ENCODE data around the gene RGS9.

The RGS9 gene

DNA sequence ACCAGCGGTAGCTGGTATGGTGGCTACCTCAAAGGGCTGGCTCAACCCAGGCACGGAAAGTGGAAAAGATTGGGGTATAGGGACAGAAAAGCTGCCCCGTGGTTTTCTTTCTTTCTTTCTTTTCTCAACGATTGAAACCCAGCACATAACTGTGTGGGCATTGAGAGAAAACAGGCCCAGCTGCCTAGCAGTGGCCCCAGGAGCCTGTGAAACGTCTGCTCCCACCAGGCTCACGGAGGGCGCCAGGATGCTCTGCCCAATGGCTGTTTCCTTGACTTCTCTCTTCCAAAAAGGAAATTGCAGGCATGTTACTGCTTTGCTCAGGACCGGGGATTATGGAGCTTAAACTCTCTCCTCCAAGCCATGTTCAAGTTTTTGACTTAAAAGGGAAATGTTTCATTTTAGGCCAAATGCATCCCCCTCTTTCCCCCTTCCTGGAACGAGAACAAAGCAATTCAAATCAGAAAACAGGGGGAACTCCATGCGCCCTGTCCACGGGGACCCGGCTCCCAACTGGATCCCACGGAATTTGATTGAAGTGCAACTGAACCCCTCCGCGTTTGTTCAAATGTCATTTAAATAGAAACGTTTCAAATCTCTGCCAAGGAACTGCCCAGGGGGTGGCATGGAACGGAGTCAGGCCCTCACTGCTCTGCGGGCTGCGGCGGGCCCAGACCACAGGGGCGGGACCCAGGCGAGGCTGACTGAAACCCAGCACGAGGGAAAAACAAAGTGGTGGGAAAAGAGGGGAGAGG, 133.5 kb downstream of the RGS9 start:
- 56% methylated on average over 12 of the region's 23 CpGs for WGBS (ENCODE audit: insufficient coverage)
- POLR2A ChIA-PET: no interaction called here
- H3K36me3 ChIP-seq (ENCODE audit: control insufficient read depth in 4 of 4, insufficient read depth in 4 of 4, low read length in 3 of 4): no peaks in the 10 kb centered on the region
- no peak overlapping the region for H3K27ac ChIP-seq (ENCODE audit: insufficient read depth in 1 of 2, low read depth in 1 of 2, low read length in 2 of 2, poor library complexity in 1 of 2, severe bottlenecking in 2 of 2)
- no peak for DNase-seq
- CTCF ChIA-PET: no interaction called here
- peaks cover 0 to 30% (median 7%) of the 10 kb centered on the region in 5 experiments for H3K27me3 ChIP-seq (replicated peaks in 2 of 5; ENCODE audit: control insufficient read depth in 4 of 5, insufficient read depth in 5 of 5, low read length in 4 of 5)
- no peaks in the 10 kb centered on the region for H3K4me1 ChIP-seq (ENCODE audit: control extremely low read depth in 1 of 4, control insufficient read depth in 4 of 4, insufficient read depth in 4 of 4, low read length in 3 of 4)
- H3K4me3 ChIP-seq (ENCODE audit: control insufficient read depth in 1 of 7, extremely low read depth in 1 of 7, insufficient read depth in 4 of 7, low read depth in 2 of 7, low read length in 6 of 7): no peak overlapping the region
- peaks cover 0 to 11% (median 1%) of the 10 kb centered on the region in 5 experiments for H3K9me3 ChIP-seq (ENCODE audit: control extremely low read depth in 1 of 5, control insufficient read depth in 4 of 5, insufficient read depth in 2 of 5, low read depth in 1 of 5, low read length in 4 of 5)

DNA sequence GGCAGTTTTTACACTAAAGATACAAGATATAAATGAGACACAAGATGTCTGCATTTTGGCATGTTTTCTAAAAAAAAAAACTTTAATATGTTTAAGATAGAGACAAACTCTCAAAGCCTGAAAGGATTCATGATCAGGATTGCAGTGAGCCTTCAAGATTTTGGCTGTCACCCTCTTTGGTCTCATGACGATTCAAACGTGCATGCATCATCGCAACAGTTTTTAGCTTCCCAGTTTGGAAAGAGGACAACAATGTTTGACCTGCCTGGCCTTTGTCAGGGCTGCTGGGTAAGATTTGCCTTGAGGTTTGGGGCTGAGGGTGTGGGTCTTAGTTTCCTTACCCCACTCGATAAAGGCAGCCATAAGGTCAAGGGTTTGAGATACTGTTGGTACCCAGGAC, 134.1 kb downstream of the RGS9 start:
- Histone ChIP-seq H3K36me3 (ENCODE audit: control insufficient read depth in 4 of 4, insufficient read depth in 4 of 4, low read length in 3 of 4) (no peaks in the 10 kb centered on the region), H3K9me3 (ENCODE audit: control extremely low read depth in 1 of 5, control insufficient read depth in 4 of 5, insufficient read depth in 2 of 5, low read depth in 1 of 5, low read length in 4 of 5) (peaks cover 0 to 6% (median 1%) of the 10 kb centered on the region in 5 experiments), H3K4me3 (ENCODE audit: control insufficient read depth in 1 of 7, extremely low read depth in 1 of 7, insufficient read depth in 4 of 7, low read depth in 2 of 7, low read length in 6 of 7) (no peak overlapping the region), H3K4me1 (ENCODE audit: control extremely low read depth in 1 of 4, control insufficient read depth in 4 of 4, insufficient read depth in 4 of 4, low read length in 3 of 4) (no peaks in the 10 kb centered on the region), H3K27me3 (replicated peaks in 2 of 5; ENCODE audit: control insufficient read depth in 4 of 5, insufficient read depth in 5 of 5, low read length in 4 of 5) (peaks cover 0 to 30% (median 7%) of the 10 kb centered on the region in 5 experiments), H3K27ac (ENCODE audit: insufficient read depth in 1 of 2, low read depth in 1 of 2, low read length in 2 of 2, poor library complexity in 1 of 2, severe bottlenecking in 2 of 2) (no peak overlapping the region)
- WGBS (ENCODE audit: insufficient coverage): 94% methylated on average over 4 of the region's 4 CpGs
- POLR2A ChIA-PET: no interaction called here
- CTCF ChIA-PET: no interaction called here
- no peak for DNase-seq
